Prostate gland (tissue), 2 donors: ENCODE data around the gene ZNF775. TPM values are rescaled to one million over a fixed set of nuclear protein-coding genes. Genes with fewer than 3 reads are reported as not detected.

Experiments used
- DNase-seq: peaks from one replicate; pipeline ENCODE4 v3.0.0-alpha.2; 2019; ENCODE audit warnings: low spot score
- H3K27ac ChIP-seq, 2 donors: fragments of 200-600 bp; sonication (generic); 2 replicates each; pipeline ENCODE4 v1.5.1; 2017 to 2019
- H3K27me3 ChIP-seq: fragments of 200-600 bp; sonication (generic); replicated peaks from 2 replicates; pipeline ENCODE4 v1.5.1; 2019; ENCODE audit not compliant: insufficient read depth
- H3K36me3 ChIP-seq, 2 donors: fragments of 200-600 bp; sonication (generic); 1 replicate in 1 of 2; 2 replicates in 1 of 2; pipeline versions ENCODE4 v1.5.1 to v1.8.1; 2017 to 2019
- H3K4me1 ChIP-seq: fragments of 200-600 bp; sonication (generic); replicated peaks from 2 replicates; pipeline ENCODE4 v1.5.1; 2019
- H3K4me3 ChIP-seq, 2 donors: fragments of 200-600 bp; sonication (generic); 2 replicates each; pipeline ENCODE4 v1.5.1; 2017 to 2019
- H3K9me3 ChIP-seq: fragments of 200-600 bp; sonication (generic); 2 replicates; pipeline ENCODE4 v1.5.1; 2017
- POLR2A ChIP-seq: fragments of 450-650 bp; IDR thresholded peaks from one replicate; pipeline ENCODE4 v1.6.1; 2016; ENCODE audit warnings: antibody characterized with exemption, mild to moderate bottlenecking
- POLR2AphosphoS5 ChIP-seq: sonication (generic); formaldehyde crosslinking; IDR thresholded peaks from one replicate; pipeline ENCODE4 v1.6.1; 2017; ENCODE audit warnings: antibody characterized with exemption
- WGBS: methylation state at CpG from one replicate; pipeline ENCODE4 v1.1.5; 2018; 5-methylcytosine and 5-hydroxymethylcytosine counted together
- intact Hi-C: fragments of 100-400 bp; cut with DNase I; formaldehyde crosslinking; loops from one replicate; pipeline ENCODE4 v1.14.2; 2022
- total RNA-seq, 2 donors: library from RNA; depleted of rRNA; stranded (reverse); fragments of >200 nt; gene quantifications; one replicate each; pipeline ENCODE4 v1.1.0, GENCODE V29; 2016
- TF ChIP-seq, protein P1 (sequence below), 4 experiments: fragments of 200-600 bp in 2 of 4; fragments of 450-650 bp in 2 of 4; sonication (generic) in 2 of 4; IDR thresholded peaks; 1 replicate in 3 of 4; 2 replicates in 1 of 4; pipeline ENCODE4 v1.5.1; 2016 to 2019; ENCODE audit warnings: antibody characterized with exemption in 4 of 4, mild to moderate bottlenecking in 2 of 4, moderate library complexity in 2 of 4

ZNF775 gene
- total RNA-seq, 2 donors from 2014 or later, result 14.4 to 14.8 TPM

DNA sequence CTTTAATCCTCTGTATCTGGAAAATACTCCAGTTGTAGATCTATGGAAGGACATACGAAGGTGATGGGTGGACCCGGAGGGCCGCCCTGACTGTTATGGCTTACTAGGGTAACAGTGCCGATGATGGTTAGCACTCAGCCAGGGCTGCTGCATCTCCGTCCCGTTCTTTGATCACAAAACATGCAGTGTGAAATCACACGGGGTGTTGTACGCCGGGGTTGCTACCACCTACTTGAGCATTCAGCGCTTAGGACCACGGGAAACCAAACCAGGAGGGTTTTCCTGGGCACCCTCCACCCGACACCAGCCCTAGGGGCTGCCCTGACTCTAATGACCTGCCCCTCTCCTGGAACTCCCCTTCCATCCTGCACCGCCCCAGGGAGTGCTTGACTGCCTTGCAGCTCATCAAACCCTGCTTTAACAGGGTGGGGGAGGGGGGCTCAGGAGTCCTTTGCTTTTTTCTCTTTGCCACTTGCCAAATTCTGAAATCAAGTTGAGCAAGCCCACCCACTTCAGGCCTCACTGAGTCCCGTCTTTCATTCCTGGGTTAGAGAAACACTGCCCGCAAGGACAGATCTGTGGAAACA lies 20.4 kb downstream of the ZNF775 start:
- no peak for TF ChIP-seq POLR2A
- intact Hi-C loops, result loop anchor here (10.0 kb wide), 1 partner anchor 565 kb away; the partner anchor contains the start of gene ZNF862
- no peak for DNase-seq

DNA sequence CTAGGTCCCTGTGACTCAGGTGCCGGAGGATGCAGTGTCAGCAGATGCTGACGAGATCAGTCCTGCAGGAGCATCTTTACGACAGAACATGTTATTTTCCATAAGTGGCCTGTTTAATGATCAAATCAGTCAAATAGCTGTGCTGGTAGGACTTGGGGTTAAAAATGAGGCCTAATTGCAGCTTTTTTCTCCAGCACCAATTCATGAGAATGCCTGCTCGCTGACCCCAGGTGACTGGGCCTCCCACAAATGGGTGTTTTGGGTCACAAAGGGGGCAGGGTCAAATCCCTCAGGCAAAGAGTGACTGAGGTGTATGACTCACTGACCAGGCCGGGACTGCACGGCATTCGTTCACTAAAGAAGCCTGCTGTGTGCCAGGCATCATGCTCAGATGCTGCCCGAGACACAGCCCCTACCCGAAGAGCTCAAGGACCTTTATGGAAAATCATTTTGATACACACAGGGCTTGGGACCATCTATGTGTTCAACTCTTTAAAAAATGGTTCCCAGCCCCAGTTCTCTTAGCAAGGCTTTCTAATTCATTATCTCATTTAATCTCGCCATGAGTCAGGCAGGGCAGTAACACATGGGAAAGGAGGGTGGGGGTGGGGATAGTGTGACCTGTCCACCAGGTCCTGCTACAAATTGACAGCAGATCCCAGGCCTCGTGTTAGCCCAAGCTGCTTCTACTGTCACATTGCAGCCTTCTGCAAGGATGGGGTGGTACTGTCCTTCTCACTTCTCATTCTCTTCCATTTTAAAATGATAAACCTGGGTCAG lies 21.1 kb downstream of the ZNF775 start:
- WGBS, result 62% methylated on average over 11 of the region's 11 CpGs
- no peak for DNase-seq
- Histone ChIP-seq H3K27ac (no peak overlapping the region), H3K27me3 (no peaks in the 10 kb centered on the region), H3K4me1 (peaks cover 2% of the 10 kb centered on the region), H3K4me3 (no peak overlapping the region), H3K36me3 (no peaks in the 10 kb centered on the region), H3K9me3 (no peaks in the 10 kb centered on the region)
- intact Hi-C loops, result no loop called here
- TF ChIP-seq, protein P1, sequence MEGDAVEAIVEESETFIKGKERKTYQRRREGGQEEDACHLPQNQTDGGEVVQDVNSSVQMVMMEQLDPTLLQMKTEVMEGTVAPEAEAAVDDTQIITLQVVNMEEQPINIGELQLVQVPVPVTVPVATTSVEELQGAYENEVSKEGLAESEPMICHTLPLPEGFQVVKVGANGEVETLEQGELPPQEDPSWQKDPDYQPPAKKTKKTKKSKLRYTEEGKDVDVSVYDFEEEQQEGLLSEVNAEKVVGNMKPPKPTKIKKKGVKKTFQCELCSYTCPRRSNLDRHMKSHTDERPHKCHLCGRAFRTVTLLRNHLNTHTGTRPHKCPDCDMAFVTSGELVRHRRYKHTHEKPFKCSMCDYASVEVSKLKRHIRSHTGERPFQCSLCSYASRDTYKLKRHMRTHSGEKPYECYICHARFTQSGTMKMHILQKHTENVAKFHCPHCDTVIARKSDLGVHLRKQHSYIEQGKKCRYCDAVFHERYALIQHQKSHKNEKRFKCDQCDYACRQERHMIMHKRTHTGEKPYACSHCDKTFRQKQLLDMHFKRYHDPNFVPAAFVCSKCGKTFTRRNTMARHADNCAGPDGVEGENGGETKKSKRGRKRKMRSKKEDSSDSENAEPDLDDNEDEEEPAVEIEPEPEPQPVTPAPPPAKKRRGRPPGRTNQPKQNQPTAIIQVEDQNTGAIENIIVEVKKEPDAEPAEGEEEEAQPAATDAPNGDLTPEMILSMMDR (IDR thresholded peaks at IDR 0.05), result no peak
- no peak for TF ChIP-seq POLR2A
- no peak for TF ChIP-seq POLR2AphosphoS5

More for the DNA sequence above, 20.4 kb downstream of the ZNF775 start:
- H3K27ac ChIP-seq, result no peak overlapping the region
- H3K27me3 ChIP-seq, result no peaks in the 10 kb centered on the region
- WGBS, result 80% methylated on average over 15 of the region's 15 CpGs
- H3K36me3 ChIP-seq, result no peaks in the 10 kb centered on the region
- no peak overlapping the region for H3K4me3 ChIP-seq
- H3K9me3 ChIP-seq, result no peaks in the 10 kb centered on the region
- H3K4me1 ChIP-seq, result peaks cover 2% of the 10 kb centered on the region

DNA sequence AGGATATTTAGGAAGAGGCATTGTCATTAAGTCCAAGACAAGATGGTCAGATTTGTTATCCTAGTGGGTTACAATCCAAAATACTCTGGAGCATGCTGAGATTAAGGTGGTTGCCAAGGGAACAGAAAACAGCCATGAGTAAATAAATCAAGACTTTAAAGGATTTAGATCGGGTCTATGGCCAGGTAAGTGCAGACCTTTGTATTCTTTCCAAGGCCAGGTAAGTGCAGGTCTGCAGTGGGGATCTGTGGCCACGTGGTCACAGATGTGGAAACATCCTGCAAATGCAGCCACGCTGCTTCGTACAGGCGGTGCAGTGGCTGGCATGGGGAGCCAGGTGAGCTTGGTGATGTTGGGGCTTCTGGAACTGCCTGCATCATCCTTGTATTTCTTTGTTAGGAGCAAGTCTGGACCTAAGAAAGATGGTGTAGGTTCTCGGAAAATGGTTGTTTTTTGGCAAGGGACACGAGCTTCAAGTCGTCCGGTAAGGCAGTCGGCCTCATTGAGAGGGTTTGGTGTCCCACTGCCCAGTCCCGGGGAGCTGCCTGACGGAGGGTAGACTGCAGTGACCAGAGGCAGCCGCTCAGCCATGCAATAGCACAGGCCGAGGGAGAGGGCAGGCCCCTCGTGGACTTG lies 21.8 kb downstream of the ZNF775 start:
- Histone ChIP-seq H3K4me1 (peaks cover 4% of the 10 kb centered on the region), H3K4me3 (no peak overlapping the region), H3K36me3 (no peaks in the 10 kb centered on the region), H3K27me3 (no peaks in the 10 kb centered on the region), H3K27ac (no peak overlapping the region), H3K9me3 (no peaks in the 10 kb centered on the region)
- intact Hi-C loops, result no loop called here
- DNase-seq, result no peak
- TF ChIP-seq POLR2AphosphoS5 (no peak), POLR2A (no peak)
- TF ChIP-seq, protein P1 (IDR thresholded peaks at IDR 0.05), result no peak
- 85% methylated on average over 15 of the region's 15 CpGs for WGBS

DNA sequence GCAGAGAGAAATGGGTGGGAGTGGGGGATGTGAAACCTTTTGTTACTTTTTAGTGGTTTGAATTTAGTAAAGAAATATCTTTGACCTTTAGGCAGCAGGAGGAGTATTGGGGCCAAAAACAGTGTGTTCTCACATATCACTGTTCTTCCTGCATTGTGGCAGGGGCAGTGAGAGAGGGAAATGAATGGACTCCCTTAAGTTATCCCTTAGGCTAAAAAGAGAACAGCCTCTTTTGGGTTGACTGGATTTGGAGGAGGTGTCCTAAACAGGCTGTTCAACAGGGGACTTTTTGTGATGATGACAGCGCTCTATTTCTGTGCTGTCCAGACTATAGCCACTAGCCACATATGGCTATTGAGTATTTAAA lies 22.3 kb downstream of the ZNF775 start:
- H3K27me3 ChIP-seq, result no peaks in the 10 kb centered on the region
- DNase-seq, result no peak
- H3K36me3 ChIP-seq, result no peaks in the 10 kb centered on the region
- H3K4me3 ChIP-seq, result no peak overlapping the region
- 96% methylated on average over 1 of the region's 1 CpG for WGBS
- no peak overlapping the region for H3K27ac ChIP-seq
- H3K9me3 ChIP-seq, result no peaks in the 10 kb centered on the region
- intact Hi-C loops, result no loop called here
- peaks cover 9% of the 10 kb centered on the region for H3K4me1 ChIP-seq
- TF ChIP-seq POLR2AphosphoS5, result no peak

DNA sequence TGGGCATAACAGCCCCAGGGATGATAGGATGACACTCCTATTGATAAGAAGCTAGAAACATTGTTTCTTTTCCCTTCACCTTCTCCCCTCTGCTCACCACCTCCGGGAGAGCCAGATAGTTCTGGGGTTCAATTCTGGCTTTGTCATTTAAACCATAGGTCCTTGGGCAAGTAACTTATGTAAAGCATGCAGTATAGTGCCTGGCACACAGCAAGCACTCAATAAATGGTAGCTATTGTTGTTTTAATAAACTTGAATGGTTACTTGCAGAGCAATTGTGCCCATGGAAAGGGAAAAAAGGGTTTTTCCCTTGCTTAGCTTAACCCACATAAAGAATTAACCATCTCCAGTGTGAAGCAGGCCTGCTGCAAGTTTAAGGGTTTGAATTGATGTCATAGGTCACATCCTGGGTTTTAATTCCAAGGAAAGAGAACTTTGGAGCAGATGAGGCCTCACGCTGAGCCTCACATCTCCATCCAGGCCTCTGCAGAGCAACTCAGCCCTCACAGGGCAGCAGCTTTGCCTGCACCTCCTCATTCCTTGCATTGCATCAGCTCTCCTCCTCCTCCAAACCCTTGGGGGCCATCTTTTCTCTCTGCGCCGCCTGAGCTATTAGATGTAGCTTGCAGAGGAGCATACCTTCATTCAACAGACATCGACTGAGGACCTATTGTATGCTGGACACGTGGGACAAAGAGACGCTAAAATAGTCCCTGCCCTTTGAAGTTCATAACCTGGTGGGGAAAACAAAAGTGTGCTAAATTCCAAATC lies 22.9 kb downstream of the ZNF775 start:
- Histone ChIP-seq H3K27me3 (no peaks in the 10 kb centered on the region), H3K9me3 (no peaks in the 10 kb centered on the region), H3K4me3 (no peak overlapping the region), H3K36me3 (no peaks in the 10 kb centered on the region), H3K27ac (no peak overlapping the region), H3K4me1 (peaks cover 12% of the 10 kb centered on the region)
- TF ChIP-seq POLR2A (no peak), POLR2AphosphoS5 (no peak)
- TF ChIP-seq, protein P1 (IDR thresholded peaks at IDR 0.05), result no peak
- no peak for DNase-seq
- 82% methylated on average over 7 of the region's 7 CpGs for WGBS
- intact Hi-C loops, result no loop called here
